ENCODE results near the gene ZBTB40. TPM values are rescaled to one million over a fixed set of nuclear protein-coding genes. Genes with fewer than 3 reads are reported as not detected.

Gene ZBTB40
- total and polyA plus RNA-seq, 2 of the 13 experiments (the other 11 are each of a cell fraction or from before 2014, with no cell fraction given), result 8.8 to 16.5 TPM

- TF ChIP-seq TFDP2 (CRISPR knock-in tag; IDR thresholded peaks at IDR 0.05) (no peak), ZNF441 (CRISPR knock-in tag; IDR thresholded peaks at IDR 0.05; ENCODE audit: borderline replicate concordance) (no peak), SMAD3 (CRISPR knock-in tag; IDR thresholded peaks at IDR 0.05) (no peak), EHMT2 (IDR thresholded peaks at IDR 0.05; ENCODE audit: borderline replicate concordance, low read depth, low read length) (no peak), ZC3H4 (CRISPR knock-in tag; IDR thresholded peaks at IDR 0.05; ENCODE audit: borderline replicate concordance) (no peak), NFE2L1 (CRISPR knock-in tag; IDR thresholded peaks at IDR 0.05; ENCODE audit: borderline replicate concordance) (no peak), HOXA3 (CRISPR knock-in tag; IDR thresholded peaks at IDR 0.05) (peak; percentile 79), ARID4A (CRISPR knock-in tag; IDR thresholded peaks at IDR 0.05; ENCODE audit: borderline replicate concordance) (peak; percentile 54; the same call in 1 of the 2 replicates), ZBTB44 (CRISPR knock-in tag; IDR thresholded peaks at IDR 0.05) (no peak), ZNF660 (CRISPR knock-in tag; IDR thresholded peaks at IDR 0.05; ENCODE audit: borderline replicate concordance, low read depth) (no peak), ZNF547 (CRISPR knock-in tag; IDR thresholded peaks at IDR 0.05) (no peak), PAWR (CRISPR knock-in tag; IDR thresholded peaks at IDR 0.05; ENCODE audit: borderline replicate concordance) (no peak), MIER3 (CRISPR knock-in tag; IDR thresholded peaks at IDR 0.05; ENCODE audit: borderline replicate concordance) (0 out of 2 replicates have a peak, but pooled peaks have one; percentile 25), TIGD3 (CRISPR knock-in tag; IDR thresholded peaks at IDR 0.05; ENCODE audit: borderline replicate concordance) (no peak), ZNF383 (CRISPR knock-in tag; IDR thresholded peaks at IDR 0.05; ENCODE audit: borderline replicate concordance) (no peak), CBX5 (CRISPR knock-in tag; IDR thresholded peaks at IDR 0.05; ENCODE audit: borderline replicate concordance) (no peak), ZNF678 (CRISPR knock-in tag; IDR thresholded peaks at IDR 0.05) (no peak)
Observed at GRCh38 chr1:22450351-22451021, 1.2 kb upstream of the ZBTB40 start (continued).

Data from HepG2 (cell line).